ENCODE measurements around the gene PGS1.

The PGS1 gene

GRCh38 chr17:78435330-78436005 lies 57.0 kb downstream of the PGS1 start:
- Histone ChIP-seq H3K4me2 (ENCODE audit: insufficient read depth, low read length) (no peak overlapping the region), H3K27ac (ENCODE audit: low read length) (no peak overlapping the region), H3K9me3 (ENCODE audit: insufficient read depth, low read length, severe bottlenecking) (no peaks in the 10 kb centered on the region), H4K20me1 (ENCODE audit: insufficient read depth, low read length) (no peaks in the 10 kb centered on the region; the same call in 1 of the 2 replicates), H3K9ac (ENCODE audit: low read depth, low read length) (no peak overlapping the region), H2AFZ (ENCODE audit: low read depth, low read length) (no peak overlapping the region), H3K4me1 (ENCODE audit: insufficient read depth, low read length) (no peaks in the 10 kb centered on the region), H3K27me3 (ENCODE audit: insufficient read depth, low read length, poor library complexity) (no peaks in the 10 kb centered on the region), H3K79me2 (ENCODE audit: insufficient read depth, low read length) (no peaks in the 10 kb centered on the region), H3K36me3 (ENCODE audit: insufficient read depth, low read length) (no peaks in the 10 kb centered on the region), H3K4me3 (ENCODE audit: low read depth in 1 of 2, low read length in 2 of 2) (no peak overlapping the region)
- no peak for TF ChIP-seq EZH2 (IDR thresholded peaks at IDR 0.05; ENCODE audit: borderline replicate concordance, low read depth, low read length, severe bottlenecking)
- TF ChIP-seq CTCF (IDR thresholded peaks at IDR 0.05; ENCODE audit: borderline replicate concordance, extremely low read depth, low read length, poor library complexity, severe bottlenecking), result no peak
- no peak for DNase-seq
- ATAC-seq (ENCODE audit: insufficient read depth, low read depth), result no peak

GRCh38 chr17:78437508-78438169 lies 59.2 kb downstream of the PGS1 start:
- ATAC-seq (ENCODE audit: insufficient read depth, low read depth) (0 out of 3 replicates have a peak, but pooled peaks have one; percentile 6), DNase-seq (no peak)
- no peaks in the 10 kb centered on the region for H3K36me3 ChIP-seq (ENCODE audit: insufficient read depth, low read length)
- H3K79me2 ChIP-seq (ENCODE audit: insufficient read depth, low read length), result no peaks in the 10 kb centered on the region
- no peaks in the 10 kb centered on the region for H3K4me1 ChIP-seq (ENCODE audit: insufficient read depth, low read length)
- no peaks in the 10 kb centered on the region for H3K27me3 ChIP-seq (ENCODE audit: insufficient read depth, low read length, poor library complexity)
- H3K9me3 ChIP-seq (ENCODE audit: insufficient read depth, low read length, severe bottlenecking), result no peaks in the 10 kb centered on the region
- TF ChIP-seq CTCF (IDR thresholded peaks at IDR 0.05; ENCODE audit: borderline replicate concordance, extremely low read depth, low read length, poor library complexity, severe bottlenecking), result no peak
- no peak for TF ChIP-seq EZH2 (IDR thresholded peaks at IDR 0.05; ENCODE audit: borderline replicate concordance, low read depth, low read length, severe bottlenecking)
- no peak overlapping the region for H2AFZ ChIP-seq (ENCODE audit: low read depth, low read length)
- H3K4me2 ChIP-seq (ENCODE audit: insufficient read depth, low read length), result no peak overlapping the region
- H3K27ac ChIP-seq (ENCODE audit: low read length), result no peak overlapping the region
- H3K9ac ChIP-seq (ENCODE audit: low read depth, low read length), result no peak overlapping the region
- H3K4me3 ChIP-seq (ENCODE audit: low read depth in 1 of 2, low read length in 2 of 2), result no peak overlapping the region
- no peaks in the 10 kb centered on the region; the same call in 1 of the 2 replicates for H4K20me1 ChIP-seq (ENCODE audit: insufficient read depth, low read length)

GRCh38 chr17:78438271-78438691 lies 59.8 kb downstream of the PGS1 start:
- Histone ChIP-seq H3K27me3 (ENCODE audit: insufficient read depth, low read length, poor library complexity) (no peaks in the 10 kb centered on the region), H3K4me3 (ENCODE audit: low read depth in 1 of 2, low read length in 2 of 2) (no peak overlapping the region), H3K9ac (ENCODE audit: low read depth, low read length) (no peak overlapping the region), H3K4me2 (ENCODE audit: insufficient read depth, low read length) (no peak overlapping the region), H3K36me3 (ENCODE audit: insufficient read depth, low read length) (no peaks in the 10 kb centered on the region), H4K20me1 (ENCODE audit: insufficient read depth, low read length) (no peaks in the 10 kb centered on the region), H3K79me2 (ENCODE audit: insufficient read depth, low read length) (no peaks in the 10 kb centered on the region), H3K27ac (ENCODE audit: low read length) (no peak overlapping the region), H3K9me3 (ENCODE audit: insufficient read depth, low read length, severe bottlenecking) (no peaks in the 10 kb centered on the region), H3K4me1 (ENCODE audit: insufficient read depth, low read length) (no peaks in the 10 kb centered on the region), H2AFZ (ENCODE audit: low read depth, low read length) (no peak overlapping the region)
- DNase-seq (no peak), ATAC-seq (ENCODE audit: insufficient read depth, low read depth) (no peak)
- no peak for TF ChIP-seq EZH2 (IDR thresholded peaks at IDR 0.05; ENCODE audit: borderline replicate concordance, low read depth, low read length, severe bottlenecking)
- TF ChIP-seq CTCF (IDR thresholded peaks at IDR 0.05; ENCODE audit: borderline replicate concordance, extremely low read depth, low read length, poor library complexity, severe bottlenecking), result no peak

Measured in DND-41 (cell line).